Activated CD8-positive, alpha-beta memory T cell treated with anti-CD3 and anti-CD28 coated beads for 4 hours (primary cell): ENCODE data around the gene ARL3.
"Not testable (repeated sequence)": the region's sequence is repeated elsewhere in the genome, so short reads cannot be mapped to it uniquely, and the experiment has no call there.

Source experiments
- DNase-seq, 2 donors: peaks; one replicate each; pipeline ENCODE4 v3.0.0-alpha.2; 2020; ENCODE audit warnings: low read depth in 2 of 2

ARL3 gene

DNA sequence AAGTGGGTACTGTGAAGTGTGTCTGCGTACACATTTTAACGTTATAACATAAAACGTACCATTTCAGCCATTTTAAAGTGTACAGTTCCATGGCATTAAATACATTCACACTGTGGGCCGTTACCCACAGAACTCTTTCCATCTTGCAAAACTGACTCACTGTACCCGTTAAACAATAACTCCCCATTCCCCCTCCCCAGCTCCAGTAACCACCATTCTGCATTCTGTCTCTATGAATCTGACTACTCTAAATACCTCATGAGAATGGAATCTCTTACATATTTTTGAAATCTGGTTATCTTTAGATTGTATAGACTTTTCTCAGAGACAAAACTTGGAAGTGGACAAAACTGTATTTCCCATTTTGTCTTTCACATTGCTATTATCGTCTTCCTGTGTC lies 9.3 kb downstream of the ARL3 start:
- no peak for DNase-seq

GRCh38 chr10:102702742-102703141 lies 11.5 kb downstream of the ARL3 start:
- no peak for DNase-seq

DNA sequence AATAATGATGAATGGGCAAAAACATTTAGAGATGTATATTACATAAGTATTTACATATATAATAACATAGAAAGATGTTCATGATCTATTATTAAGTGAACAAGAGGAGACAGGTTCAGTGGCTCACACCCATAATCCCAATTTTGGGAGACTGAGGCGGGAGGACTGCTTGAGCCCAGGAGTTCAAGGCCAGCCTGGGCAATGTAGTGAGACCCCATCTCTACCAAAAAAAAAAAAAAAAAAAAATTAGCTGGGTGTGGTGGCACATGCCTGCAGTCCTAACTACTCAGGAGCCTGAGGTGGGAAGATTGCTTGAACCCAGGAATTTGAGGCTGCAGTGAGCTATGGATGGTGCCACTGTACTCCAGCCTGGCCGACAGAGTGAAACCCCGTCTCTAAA lies 12.4 kb downstream of the ARL3 start:
- DNase-seq: no peak

GRCh38 chr10:102701272-102701671 lies 12.9 kb downstream of the ARL3 start:
- DNase-seq: no peak

GRCh38 chr10:102698894-102699293 lies 15.3 kb downstream of the ARL3 start:
- no peak for DNase-seq

GRCh38 chr10:102696736-102697135 lies 17.5 kb downstream of the ARL3 start:
- DNase-seq: no peak

GRCh38 chr10:102695401-102695800 lies 18.8 kb downstream of the ARL3 start:
- not testable (repeated sequence) for DNase-seq

DNA sequence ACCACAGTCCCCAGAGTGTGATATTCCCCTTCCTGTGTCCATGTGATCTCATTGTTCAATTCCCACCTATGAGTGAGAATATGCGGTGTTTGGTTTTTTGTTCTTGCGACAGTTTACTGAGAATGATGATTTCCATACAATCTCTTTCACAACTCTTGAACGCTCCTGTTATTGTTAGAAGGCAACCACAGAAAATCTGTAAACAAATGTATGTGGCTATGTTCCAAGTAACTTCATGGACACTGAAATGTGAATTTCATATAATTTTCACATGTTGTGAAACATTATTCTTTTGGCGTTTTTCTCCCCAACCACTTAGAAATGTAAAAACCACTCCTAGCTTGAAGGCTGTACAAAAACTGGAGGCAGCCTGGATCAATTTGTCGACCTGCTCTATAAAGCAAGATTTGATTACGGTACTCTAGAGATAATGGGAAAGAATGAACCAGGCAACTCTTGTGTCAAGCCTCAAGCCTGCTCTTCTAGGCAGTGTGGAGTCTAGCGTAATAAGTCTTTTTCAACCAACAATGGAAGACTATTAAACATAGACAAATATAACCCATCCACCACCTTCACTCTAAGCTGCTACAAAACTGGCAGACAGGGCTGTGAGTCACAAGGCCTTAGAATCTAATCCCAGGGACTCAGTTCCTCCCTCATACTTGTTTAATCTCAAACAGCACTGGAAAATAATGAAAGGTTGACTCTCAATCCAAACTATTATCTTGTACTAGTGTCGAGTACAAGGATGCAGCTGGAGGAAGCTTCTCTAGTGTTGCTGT lies 22.7 kb downstream of the ARL3 start:
- DNase-seq: no peak

GRCh38 chr10:102683736-102684135 lies 30.5 kb downstream of the ARL3 start:
- DNase-seq: no peak

DNA sequence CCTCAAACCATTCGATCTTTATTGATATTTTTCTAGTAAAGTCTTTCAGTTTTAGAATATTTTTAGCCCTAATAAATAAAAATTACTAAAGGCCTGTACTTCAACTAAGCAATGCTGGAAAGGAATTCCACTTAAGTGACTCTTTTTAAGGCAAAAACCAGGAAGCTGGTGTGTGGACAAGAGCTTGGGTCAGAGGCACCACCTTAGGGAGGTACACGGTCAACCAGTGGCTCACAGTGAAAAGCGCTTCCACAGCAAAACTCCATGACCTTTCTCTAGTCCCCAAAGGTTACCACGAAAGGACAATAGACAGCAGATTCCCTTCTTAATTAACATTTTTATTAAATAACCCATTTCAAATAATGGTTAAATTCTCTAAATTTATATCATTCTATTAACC lies 31.2 kb downstream of the ARL3 start:
- DNase-seq: no peak

DNA sequence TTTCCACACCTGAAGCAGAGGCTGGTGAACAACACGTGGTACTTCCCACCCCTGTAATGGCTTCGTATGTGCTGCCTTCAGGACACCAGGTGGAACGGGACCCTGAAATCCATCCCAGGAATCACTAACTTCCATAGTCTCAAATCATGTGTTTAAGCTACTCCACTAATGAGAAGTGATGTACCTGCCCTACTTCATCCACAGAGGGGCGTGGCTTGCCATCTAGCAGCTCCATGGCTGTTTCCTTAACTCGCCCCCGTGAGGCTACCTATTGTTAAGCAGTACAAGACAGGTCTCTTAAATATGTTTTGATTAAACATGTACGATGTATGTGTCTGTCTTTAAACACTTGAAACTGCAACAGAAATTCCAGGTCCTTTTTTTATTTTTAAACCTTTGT lies 31.8 kb downstream of the ARL3 start:
- no peak for DNase-seq

GRCh38 chr10:102681696-102682095 lies 32.5 kb downstream of the ARL3 start:
- DNase-seq: no peak

DNA sequence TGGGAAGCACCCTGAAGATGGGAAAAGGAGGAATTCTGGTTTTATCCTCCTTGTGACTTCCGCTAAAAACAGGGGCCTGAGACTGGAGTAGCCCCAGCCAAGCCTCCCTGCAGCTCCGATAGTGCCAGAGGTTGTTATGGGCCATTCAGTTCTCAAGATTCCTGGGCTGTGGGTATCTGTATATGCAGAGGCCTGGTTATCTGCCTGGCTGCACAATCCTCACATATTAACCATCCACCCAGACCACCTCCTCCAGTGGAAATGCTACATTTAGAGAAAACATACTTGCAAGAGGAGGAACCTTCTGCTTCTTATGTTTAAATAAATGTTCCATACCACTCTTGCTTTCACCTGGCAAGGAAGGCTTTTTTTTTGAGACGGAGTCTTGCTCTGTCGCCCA lies 34.6 kb downstream of the ARL3 start:
- DNase-seq: no peak

DNA sequence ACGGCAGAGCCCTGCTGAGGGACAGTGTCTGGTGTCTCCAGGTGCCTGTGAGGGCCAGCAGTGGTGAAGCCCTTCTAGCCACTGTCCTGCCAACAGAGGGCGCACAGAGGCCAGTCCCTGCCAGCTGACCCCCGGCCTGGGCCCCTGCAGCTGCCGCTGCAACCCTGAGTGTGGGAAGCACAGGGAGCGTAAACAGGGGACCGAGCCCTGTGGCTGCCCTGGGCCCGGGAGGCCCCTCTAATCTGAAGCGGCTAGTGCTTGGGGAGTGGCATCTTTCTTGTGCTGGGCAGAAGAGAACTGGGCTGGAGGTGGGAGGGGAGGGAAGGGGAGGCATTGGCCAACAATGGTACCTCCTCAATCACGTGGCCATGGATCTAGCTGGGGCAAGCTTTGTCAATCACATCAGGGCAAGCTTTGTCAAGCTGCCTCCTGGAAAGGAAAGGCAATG lies 35.3 kb downstream of the ARL3 start:
- DNase-seq: no peak

- DNase-seq: no peak
Observed at GRCh38 chr10:102678068-102678400, 36.2 kb downstream of the ARL3 start.

DNA sequence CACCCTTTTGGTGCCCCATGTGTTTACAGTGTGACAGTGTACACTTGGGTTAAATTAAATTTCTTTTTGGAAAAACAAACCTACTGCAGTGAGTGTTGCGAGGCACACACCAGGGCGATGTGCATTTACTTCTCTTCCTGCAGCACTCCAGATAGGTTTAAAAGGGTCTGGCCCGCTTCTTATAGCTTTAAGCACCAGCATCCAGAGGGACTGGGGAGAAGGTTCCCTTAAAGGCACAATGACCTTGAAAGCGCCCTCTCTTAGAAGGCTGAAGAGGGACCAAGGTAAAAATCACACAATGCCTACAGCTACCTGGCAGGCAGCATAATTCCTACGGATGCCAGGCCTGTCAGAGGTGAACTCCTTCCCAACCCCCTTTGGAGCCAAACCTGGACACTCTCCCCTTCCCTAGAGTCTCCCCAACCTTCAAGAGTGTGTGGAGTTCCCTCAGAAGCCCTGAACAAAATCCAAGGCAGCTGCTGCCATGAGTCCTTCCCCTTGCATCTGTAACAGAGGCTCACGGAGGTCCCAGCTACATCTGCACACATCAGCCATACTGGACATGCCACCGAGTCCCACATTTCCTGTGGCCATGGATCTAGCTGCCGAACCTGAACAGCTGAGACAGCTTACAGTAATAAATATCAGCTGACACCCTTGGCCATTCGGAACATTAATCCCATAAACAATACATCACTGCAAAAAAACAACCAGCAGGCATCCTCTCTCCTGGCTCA lies 36.7 kb downstream of the ARL3 start:
- DNase-seq: no peak

- no peak for DNase-seq
Observed at GRCh38 chr10:102676534-102677315, 37.5 kb downstream of the ARL3 start.

GRCh38 chr10:102675666-102676533 lies 38.3 kb downstream of the ARL3 start:
- no peak for DNase-seq

DNA sequence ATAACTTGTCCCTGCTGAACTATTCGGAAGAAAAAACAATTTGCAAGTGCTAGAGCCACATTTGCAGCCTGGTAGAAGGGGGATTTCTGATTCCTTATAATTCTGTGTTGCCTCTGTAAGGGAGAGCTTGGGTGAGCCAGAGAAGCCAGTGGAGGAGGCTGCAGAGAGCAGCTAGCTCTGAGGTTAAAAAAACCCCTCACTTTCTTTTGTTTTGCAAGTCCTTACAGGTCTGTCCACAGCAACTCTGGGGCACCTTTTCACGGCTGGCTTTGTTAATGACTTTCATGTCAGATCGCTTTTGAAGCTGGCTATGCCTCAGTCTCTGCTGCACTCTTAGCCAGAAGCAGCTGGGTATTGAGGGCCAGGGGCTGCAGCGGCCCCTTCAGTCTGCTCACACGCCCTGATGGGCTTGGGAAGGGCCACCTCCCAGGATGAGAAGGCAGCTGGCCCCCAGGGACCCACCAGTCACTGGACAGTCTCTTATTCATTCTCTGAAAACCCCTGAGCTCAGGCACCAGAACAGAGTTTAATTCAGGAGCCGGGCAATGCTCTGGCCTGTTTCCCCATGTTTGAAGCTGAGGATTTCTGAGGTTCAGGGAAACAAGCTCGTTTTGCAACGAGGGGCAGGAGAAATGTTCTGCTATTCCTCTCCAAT lies 39.1 kb downstream of the ARL3 start:
- DNase-seq: no peak

- DNase-seq: no peak
Observed at GRCh38 chr10:102674566-102674965, 39.6 kb downstream of the ARL3 start.
